GM19452 (cell line): ENCODE measurements around the gene PALB2.
A peak's percentile ranks its signal among the peaks of the same experiment; 100 is the strongest.

Source experiments
- ATAC-seq: cut with Tn5 transposase; IDR thresholded peaks from one replicate; pipeline ENCODE4 v1.9.1; 2021; ENCODE audit not compliant: unreplicated experiment

The PALB2 gene

DNA sequence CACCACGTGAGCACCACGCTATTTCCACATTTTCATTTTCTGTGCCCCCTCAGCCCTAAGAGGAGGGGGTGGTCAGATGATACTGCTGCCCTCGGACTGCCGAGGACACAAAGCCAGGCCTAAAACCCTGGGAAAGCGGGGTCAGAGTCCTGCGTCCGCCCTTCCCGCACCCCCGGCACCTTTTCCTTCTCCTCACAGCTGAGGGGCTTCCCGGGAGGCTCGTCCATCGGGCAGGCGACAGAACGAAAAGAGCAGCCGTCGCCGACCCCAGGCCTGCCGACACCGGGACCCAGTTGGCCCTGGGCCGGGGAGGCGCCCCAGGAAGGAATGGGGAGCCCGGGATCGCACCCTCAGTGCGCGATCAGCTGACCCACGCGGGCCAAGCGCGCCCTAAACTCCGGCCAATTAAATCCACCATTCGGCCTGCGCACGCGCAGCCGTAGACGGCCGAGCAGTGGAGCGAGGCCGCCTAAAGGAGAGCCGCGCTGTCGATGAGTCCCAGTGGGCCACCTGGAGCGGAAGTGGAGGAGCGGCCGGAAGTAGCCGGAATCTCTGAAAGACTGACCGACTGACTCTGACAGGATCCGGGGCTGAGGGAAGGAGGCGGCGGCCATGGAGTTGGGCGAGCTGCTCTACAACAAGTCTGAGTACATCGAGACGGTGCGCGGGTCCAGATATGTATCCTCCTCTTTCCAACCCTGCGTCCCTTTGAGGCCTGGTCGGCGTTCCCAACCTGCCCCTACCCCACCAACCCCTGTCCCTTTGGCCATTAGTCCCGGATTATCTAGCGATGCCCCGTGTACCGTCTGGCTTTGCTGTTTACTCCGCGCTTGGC, at the start of gene PALB2, which contains the start of gene DCTN5:
Gene PALB2, minus strand, starts transcription at position 380 of the 835 bp plus-strand sequence. Its CDS starts 153 bp downstream, at position 227.
Gene DCTN5, plus strand, starts transcription at position 536 of the 835 bp plus-strand sequence. Its CDS starts 77 bp downstream, at position 613.
- peak; percentile 96 for ATAC-seq

DNA sequence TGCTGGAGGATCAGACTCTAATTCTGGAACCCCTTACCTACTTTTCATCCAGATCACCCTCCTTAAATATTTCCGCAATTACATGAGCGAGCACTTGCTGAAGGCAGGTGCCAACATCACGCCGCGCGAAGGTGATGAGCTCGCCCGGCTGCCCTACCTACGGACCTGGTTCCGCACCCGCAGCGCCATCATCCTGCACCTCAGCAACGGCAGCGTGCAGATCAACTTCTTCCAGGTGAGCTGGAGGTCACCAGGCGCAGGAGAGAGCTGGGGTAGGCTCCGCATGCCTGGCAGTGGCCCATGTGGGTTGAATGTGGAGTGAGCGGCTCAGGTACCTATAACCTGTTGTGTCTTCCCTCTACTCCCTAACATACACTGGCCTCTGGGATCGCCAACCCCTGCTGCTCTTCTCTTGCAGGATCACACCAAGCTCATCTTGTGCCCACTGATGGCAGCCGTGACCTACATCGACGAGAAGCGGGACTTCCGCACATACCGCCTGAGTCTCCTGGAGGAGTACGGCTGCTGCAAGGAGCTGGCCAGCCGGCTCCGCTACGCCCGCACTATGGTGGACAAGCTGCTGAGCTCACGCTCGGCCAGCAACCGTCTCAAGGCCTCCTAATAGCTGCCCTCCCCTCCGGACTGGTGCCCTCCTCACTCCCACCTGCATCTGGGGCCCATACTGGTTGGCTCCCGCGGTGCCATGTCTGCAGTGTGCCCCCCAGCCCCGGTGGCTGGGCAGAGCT, 48.5 kb upstream of the PALB2 start:
- ATAC-seq, result no peak

DNA sequence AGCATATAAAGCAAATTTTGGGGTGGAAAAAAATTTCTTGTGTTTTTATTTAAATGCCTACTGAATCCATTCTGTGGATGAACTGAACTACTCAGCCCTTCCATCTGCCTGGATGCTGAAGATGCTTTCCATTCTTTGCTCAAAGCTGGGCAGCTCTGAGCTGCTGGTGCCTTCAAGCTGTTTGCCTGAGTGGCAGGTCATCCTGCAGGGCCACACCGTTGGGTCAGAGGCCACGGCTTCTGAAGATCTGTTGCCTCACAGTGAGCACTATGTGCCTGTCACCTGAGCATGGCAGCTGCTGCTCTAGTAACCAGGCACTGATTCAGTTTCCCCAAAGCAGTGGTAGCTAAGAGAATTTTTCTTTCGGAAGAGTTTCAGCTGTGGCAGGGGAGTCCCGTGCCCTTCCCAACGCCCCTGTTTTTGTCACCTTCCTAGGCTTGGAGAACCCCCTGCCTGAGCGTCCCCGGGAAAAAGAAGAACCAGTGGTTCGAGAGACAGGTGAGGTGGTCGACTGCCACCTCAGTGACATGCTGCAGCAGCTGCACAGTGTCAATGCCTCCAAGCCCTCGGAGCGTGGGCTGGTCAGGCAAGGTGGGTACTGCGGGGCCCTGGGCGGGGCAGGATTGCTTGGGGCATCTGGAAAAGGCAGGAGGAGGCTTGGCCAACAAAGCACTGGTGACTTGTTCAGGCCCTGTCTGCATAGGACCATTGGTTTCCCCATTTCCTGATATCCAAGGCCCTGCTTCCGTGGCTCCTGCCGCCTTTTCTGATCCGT, 46.1 kb upstream of the PALB2 start:
- no peak for ATAC-seq

DNA sequence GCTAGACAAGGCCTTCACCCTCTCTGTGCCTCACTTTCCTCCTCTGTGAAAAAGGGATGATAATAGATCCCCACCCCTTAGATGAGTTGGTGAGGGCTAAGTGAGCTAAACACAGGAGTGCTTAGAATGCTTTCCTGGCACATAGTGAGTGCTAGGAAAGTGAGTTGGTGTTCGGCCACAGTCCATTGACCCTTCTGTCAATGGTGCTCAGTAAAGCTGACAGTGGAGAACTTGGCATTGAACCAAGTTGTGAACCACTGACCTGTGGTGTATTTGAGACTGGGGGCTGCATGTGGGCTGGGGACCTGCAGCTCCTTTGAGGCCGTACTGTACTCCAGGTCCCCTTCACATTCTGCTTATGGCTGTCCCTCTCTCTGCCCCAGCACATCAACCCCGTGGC, 42.4 kb upstream of the PALB2 start:
- no peak for ATAC-seq

DNA sequence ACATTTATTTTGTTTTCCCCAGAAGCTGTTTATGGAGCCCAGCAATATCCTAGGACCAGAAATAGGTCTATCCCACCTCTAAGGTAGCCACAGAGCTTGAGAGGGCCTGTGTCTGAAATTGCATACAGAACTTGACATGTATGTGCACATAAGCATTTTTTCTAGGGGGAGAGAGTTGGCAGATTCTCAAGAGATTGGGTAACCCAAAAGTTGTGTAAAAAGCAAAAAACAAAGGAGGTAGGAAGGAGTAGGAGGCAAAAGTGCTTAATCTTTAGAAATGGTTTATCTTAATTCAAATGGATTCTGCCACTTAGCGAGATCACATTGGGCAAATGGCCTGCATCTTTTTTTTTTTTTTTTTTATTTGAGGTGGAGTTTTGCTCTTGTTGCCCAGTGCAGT, 41.1 kb upstream of the PALB2 start:
- ATAC-seq, result no peak

DNA sequence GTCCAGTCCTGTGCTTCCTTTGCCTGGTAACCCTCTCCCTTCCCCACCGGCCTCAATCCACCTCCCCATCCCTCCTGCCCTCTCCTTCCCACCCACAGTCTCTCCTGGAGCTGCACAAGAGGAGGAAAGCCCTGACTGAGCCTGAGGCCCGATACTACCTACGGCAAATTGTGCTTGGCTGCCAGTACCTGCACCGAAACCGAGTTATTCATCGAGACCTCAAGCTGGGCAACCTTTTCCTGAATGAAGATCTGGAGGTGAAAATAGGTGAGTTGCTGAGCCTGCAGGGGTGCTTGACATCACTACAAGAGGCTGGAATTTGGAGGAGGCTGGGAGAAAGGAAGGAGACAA, 38.9 kb upstream of the PALB2 start:
- ATAC-seq, result no peak

DNA sequence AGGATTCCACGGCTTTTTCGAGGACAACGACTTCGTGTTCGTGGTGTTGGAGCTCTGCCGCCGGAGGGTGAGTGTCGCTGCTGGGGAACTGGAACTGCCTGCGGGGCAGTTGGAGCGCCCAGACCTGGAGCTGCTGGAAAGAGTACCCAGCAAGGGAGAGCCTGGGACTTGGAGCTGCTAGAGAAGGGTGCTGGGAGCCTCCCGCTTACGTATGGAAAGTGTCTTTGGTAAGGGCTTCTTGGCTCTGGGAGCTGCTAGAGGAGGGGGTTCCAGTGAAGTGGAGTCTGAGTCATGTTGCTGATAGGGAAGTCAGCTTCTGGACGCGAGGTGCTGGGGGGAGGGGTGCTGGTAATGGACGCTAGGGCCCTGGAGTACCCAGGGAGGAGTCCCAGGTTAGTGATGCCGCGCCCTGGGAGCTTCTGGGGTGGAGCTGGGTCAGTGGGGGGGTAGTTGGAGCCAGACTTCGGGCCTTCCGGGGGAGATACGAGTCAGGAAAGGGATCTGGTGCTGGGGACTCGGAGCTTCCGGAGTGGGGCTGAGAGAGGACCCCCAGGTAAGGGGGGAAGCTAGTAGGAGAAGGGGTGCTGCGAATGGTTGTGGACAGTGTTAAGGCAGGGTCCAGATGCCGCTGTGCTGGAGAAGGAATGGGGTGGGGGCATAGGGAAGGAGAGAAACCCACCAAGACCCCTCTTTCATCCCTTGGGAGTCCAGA, 38.3 kb upstream of the PALB2 start:
- no peak for ATAC-seq

DNA sequence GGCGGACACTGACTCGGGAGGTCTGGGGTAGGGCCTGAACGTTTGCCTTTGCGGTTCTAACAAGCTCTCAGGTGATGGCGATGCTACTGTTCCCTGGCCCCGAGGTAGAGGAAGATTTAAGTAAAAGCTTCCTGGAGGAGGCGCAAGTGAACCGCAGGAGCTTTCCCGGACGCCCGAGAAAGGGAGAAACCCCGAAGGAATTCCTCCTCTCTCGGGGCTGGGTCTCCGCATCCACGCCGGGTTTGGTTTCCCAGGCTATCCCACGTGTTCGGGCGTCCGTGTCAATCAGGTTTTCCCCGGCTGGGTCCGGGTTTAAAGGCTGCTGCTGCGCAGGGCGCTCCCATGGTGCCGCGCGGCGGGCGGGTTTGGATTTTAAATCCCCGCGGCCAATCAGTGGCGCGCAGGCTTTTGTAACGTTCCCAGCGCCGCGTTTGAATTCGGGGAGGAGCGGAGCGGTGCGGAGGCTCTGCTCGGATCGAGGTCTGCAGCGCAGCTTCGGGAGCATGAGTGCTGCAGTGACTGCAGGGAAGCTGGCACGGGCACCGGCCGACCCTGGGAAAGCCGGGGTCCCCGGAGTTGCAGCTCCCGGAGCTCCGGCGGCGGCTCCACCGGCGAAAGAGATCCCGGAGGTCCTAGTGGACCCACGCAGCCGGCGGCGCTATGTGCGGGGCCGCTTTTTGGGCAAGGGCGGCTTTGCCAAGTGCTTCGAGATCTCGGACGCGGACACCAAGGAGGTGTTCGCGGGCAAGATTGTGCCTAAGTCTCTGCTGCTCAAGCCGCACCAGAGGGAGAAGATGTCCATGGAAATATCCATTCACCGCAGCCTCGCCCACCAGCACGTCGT, 37.5 kb upstream of the PALB2 start, which contains the start of gene PLK1:
Gene PLK1, plus strand, starts transcription at position 460 of the 844 bp plus-strand sequence. Its CDS starts 44 bp downstream, at position 504.
- ATAC-seq, result peak; percentile 92

DNA sequence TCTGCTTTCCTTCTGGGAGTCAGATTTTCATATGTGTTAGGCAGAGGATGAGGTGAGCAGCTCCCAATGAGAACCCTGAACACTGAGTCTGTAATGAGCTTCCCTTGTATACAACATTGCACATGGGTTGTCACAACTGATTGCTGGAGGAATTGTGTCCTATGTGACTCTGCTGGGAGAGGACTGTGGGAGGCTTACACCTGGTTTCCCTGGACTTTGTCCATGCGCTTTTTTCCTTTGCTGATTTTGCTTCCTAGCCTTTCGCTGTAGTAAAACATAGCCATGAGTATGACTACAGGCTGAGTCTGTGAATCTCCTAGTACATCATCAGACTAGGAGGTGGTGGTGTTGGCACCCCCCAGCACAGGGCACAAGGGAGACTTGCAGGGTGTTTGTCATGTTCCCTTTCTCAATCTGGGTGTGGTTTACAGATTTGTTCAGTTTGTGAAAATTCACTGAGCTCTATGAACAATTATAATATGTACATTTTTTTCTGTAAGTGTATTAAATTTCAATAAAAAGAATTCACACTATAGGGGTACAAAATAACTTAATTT, 35.9 kb upstream of the PALB2 start:
- ATAC-seq, result no peak

DNA sequence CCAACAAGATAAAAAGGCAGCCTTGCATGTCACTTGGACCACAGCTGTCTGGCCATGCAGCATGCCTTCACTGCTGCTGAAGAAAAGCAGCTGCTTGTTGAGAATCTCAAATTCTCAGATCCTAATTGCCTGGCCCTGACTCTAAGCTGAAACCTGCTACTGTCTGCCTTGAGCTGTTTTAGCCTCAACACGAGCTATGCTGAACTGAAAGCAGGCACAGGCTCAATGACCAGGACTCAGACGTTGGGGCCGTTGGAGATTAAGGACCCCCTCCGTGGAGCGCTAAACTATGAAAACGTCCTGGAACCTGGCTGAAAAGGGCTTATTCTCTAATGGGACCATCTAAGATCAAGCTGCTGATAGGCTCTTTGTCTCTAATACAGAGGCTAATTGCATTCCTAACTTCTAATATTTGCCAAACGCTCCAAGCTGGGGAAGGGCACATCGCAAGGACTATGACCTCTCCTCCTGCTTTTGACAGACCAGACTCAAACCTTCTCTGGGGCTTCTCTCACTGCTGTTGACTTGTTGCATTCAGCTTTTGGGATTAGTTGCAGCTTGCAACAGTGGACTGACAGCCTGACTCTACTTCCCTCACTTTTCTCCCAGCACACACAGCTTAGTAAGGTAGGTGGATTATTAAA, 33.0 kb upstream of the PALB2 start:
- ATAC-seq, result no peak

DNA sequence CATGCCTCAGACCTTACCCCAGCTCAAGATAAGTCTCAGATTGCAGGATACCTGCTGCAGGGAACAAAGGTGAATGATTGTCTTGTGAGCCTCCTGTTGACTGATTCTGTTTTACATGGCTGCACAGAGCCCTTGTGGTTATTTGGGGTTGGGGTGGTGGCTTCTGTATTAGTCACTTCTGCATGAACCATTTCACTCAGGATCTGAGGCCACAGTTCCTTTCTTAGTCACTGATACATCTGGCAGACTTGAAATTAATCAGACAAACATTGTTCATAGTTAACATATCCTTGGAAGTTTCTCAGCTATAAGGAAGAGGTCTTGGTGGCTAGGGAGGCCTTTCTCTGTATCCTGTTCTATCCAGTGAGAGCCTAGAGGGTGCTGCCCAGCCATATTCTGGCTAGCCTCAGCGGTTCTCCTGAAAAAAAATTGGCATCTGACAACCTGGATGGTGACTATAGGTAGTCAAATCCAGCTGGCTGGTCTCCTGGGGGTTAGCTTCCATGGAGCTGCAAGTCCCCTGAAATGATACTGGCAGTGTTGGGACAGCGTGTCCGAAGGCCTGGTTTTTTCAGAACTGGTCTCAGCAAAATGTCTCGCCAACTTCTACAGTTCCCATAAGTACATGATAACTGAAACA, 29.1 kb upstream of the PALB2 start:
- peak; percentile 94 for ATAC-seq

DNA sequence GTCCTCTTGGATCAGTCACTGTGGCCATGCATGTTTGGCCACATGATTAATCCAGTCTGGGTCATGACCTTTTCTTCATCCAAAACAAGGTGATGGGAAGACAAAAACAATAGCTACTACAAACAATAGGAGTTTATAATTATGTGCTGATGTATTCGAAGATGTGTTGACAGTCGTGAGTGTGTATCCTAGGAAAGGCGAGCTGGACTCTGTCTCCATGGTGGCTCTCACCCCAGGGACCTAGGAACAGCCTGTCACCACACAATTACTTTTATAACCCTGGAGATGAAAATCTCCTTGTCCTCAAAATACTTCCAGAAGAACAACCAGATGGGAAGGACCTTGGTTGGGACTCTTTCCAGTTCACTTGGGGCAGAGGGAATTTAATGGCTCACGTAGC, 27.8 kb upstream of the PALB2 start:
- no peak for ATAC-seq

DNA sequence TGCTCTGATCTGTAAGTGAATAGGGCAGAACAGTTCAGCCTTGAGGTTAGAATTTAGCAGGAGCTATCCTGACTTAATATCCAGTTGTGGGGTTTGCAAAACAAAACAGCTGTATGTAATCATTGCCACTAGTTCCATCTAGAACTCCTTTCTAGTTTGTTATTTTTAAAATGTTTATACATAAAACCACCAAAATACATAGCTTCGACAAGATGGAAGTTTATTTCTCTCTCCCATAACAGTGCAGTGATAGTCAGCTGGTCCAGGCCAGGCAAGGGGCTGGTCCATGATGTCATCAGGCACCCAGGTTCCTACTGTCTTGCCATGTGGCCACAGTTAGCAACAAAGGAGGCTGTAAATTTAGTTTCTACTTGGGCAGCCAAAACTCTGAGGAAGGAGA, 27.1 kb upstream of the PALB2 start:
- ATAC-seq, result no peak

DNA sequence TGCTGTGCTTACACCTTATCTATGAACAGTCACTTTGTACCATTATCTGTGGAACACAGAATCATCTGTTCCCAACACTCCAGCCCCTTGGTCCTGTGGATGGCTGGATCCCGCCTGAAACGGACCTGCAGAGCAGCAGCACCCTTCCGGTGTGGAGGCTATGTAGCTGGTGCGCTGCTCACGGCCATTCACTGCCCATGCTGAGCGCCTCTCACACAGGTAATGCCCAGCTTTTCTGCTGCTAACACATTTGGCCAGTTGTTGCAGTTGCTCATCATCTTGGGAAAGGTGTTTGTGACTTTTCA, 26.2 kb upstream of the PALB2 start:
- no peak for ATAC-seq

DNA sequence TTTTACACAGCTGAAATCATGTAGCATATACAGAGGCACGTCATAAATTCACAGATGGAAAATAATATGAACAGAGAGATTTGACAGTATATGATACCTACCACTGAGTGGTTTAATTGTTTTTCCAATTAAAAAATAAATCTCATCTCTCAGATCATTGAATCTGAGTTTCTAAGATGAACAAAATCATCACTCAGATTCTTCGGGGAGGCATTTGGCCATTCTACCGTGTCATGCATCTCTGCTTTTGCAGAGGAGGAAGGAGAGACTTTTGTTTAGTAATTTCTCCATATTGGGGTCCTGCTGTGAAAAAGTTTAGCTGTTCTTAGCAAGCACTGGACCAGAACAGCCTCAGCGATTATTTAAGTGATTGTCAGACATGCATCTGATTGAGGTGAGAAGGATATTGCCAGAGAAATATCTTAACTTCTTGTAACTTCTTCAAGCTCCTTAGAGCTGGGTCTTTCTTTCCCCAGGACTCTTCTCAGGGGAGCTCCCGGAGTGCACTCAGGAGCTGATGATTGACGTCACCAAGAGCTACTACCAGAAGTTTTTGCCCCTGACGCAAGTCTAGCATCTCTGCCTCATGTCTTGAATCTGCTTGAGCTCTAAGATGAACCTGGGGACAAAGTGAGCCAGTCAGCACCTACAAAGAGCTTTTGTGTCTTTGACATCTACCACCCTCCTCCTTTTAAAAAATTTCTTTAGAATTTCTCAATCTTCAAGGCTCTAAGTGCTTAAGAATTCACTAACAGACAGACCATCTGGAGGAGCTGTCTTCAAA, 25.7 kb upstream of the PALB2 start:
- ATAC-seq, result no peak

DNA sequence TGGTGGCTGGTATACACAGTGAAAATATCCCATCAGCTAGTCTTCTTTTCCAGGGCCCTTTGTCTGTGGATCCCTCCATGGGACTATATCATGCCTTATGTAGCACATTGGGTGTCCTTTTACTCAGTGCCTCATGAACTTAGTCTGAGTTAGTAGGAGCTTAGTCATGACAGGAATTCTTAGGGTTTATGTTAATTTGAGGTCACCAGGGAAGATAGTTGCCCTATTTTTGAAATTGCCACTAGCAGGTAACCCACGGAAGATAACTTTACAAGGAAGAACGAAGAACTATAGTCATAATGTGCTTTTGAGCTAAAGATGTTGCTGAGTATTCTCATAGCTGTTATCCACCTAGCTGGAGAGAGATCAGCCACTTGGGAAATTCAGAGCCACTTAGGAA, 22.8 kb upstream of the PALB2 start:
- no peak for ATAC-seq

DNA sequence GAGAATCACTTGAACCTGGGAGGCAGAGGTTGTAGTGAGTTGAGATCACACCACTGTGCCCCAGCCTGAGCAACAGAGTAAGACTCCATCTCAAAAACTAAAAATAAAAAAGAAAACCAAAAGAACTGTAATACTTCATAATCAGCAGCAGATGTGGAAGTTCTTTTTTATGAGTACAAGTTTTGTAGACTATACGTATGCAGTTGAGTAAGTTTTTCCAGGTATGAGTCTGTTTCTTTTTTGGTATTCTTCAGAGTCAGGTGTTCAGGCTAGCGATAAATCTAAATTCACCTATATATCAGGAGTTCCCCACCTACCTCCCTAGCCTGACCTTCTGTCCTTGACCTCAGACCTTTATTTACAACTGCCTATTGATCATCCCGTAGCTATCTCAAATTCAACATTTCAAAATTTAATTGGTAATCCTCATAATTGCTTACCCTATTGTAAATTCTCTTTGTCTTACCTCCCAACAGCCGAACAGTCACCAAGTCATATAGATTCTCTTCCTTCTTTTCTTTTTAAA, 10.9 kb upstream of the PALB2 start:
- no peak for ATAC-seq
